Middle frontal gyrus (tissue), 1 donor: ENCODE results near the gene CTAG2.
"Not testable (repeated sequence)": the region's sequence is repeated elsewhere in the genome, so short reads cannot be mapped to it uniquely, and the experiment has no call there.

ENCODE experiments used
- DNase-seq: peaks from one replicate; pipeline ENCODE4 v3.0.0-alpha.2; 2015; ENCODE audit warnings: low spot score; ENCODE audit errors: extremely low spot score

Gene CTAG2

GRCh38 chrX:154648931-154649330 lies 4.4 kb downstream of the CTAG2 start:
- no peak for DNase-seq

DNA sequence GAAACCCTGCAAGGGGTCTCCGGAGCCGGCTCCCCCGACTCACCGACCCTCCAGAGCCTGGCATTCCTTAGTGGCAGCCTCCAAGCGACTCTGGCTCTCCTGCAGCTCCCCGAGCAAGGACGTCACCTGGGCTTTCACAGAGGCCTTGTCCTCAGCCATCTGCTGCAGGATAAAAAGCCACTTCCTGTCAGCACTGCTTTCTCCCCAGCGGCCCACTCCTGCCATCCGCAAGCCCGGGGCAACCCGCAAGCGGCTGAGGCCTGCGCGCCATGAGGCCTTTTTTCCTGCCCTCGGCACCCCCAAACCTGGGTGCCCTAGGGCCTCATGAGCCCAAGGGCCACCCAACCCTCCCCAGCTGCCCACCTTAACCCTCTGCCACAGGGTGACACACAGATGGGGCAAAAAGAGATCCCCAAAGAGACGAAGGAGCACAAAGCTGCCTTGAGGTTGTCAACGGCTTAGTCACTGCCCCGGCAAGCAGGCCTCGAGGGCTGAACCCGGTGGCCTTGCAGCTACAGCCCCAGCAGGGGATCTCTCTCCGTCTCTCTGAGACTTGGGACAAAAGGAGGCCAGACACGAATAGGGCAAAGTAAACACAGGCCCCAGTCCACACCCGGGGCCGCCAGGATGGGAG lies 7.5 kb downstream of the CTAG2 start:
- DNase-seq: not testable (repeated sequence)

DNA sequence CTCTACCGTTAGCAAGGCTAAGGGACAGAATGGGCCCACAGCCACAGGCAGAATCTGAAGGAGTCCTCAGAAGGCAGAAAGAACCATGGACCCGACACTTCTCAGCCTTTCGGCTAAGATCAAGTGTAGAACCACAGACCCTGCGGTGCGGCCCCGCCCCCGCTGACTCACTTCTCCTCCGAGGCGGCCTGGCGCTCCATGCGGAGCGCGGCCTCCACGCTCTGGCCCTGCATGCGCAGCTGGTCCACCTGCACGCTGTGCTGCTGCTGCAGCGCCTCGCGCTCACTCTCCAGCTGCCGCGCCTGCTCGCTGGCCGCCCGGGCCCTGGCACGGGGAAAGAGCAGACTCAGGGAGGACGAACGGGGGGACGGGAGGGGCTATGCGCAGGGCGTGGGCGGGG lies 9.7 kb downstream of the CTAG2 start:
- not testable (repeated sequence) for DNase-seq

DNA sequence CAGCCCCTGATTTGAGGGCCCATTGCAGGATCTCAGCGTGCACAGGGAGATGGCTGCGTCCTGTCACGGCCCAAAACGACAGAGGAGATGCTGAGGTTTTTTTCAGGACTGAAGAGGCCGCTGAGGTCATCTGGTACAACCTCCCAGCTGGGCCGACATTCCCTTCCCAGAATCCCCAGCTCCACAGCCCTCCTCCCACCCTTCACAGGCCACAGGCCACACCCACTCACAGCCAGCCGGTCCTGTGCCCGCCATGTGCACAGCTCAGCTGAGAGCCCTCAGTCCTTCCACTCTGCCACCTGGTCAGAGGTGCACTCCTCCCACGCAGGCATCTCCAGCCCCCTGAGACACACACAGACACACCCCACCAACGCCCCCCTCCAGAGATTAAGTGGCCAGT lies 11.6 kb downstream of the CTAG2 start:
- not testable (repeated sequence) for DNase-seq

DNA sequence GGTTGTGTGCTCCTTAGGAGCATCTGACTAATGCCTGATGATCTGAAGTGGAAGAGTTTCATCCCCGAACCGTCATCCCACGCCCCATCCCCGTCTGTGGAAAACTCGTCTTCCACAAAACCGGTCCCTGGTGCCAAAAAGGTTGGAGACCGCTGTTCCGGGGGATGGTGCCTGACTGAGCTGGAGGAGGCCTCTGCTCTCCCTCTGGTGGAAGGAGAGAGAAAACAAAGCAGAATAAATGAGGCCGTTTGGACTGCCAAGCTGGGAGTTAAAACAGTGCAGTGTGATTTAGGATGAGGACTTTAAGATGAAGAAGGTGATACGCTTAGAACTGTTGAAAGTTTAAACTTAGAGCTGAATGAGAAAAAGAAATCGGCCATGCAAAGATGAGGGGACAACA lies 19.7 kb downstream of the CTAG2 start:
- not testable (repeated sequence) for DNase-seq

DNA sequence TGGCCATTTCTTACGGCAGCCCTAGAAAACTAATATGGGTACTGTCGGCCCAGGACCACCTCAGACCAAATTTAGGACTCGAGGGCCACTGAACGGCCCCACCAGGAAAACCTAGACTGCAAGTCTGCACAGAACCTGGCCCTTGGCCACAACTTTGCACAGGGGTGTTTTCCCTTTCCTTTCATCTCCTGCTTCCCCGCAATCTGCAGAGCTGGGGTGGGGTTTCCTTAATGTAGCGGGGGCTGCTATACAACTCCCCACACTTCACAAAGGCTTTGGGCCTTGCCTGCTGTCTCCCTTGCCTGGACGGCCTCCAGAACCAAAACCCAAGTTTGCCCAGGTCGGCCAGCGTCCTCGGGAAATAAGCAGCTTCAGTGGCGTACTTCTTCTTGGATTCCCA lies 22.4 kb downstream of the CTAG2 start:
- DNase-seq: not testable (repeated sequence)

DNA sequence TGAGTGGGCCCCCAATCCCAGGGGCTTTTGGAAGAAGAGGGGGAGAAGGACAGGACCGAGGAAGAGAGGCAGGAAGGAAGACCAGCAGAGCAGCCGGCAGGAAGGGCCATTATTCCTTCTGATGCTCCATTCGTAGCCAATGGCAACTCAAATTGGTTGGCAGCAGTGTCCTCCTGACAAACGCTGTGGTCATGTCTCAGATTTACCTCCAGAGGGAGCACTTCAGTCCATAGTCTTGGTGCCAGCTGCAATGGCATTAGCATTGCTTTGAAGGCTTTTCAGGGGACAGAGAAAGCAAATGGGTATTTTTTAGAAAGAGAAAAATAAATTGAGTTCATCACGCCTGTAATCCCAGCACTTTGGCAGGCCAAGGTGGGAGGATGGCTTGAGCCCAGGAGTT lies 24.4 kb downstream of the CTAG2 start:
- not testable (repeated sequence) for DNase-seq

GRCh38 chrX:154620767-154621414 lies 32.5 kb downstream of the CTAG2 start:
- DNase-seq: not testable (repeated sequence)

DNA sequence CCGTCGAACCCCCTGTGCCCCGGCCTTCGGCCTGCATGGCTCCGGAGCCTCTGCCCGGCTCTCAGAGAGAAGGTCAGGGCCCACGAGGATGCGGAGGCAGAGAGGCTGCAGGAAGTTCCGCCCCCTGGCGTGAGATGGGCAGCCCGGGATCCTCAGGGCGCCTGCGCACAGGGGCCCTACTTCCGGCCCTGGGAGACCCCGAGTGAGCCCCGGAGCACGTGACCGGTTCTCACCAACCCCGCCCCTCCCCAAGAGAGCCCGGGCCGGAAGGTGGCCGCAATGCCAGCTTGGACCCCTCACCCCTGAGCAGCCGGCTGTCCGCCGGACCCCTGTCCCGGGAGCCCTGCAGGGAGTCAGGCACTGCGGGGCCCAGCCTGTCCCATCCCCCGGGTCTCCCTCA lies 34.2 kb downstream of the CTAG2 start, which contains the start of gene CTAG1B:
Gene CTAG1B (minus strand): TSS at position 101 of the 400 bp plus-strand sequence. CDS start 64 bp downstream, at position 37.
- not testable (repeated sequence) for DNase-seq

- not testable (repeated sequence) for DNase-seq
These were observed 39.8 kb downstream of the CTAG2 start for GRCh38 chrX:154613586-154613985.

DNA sequence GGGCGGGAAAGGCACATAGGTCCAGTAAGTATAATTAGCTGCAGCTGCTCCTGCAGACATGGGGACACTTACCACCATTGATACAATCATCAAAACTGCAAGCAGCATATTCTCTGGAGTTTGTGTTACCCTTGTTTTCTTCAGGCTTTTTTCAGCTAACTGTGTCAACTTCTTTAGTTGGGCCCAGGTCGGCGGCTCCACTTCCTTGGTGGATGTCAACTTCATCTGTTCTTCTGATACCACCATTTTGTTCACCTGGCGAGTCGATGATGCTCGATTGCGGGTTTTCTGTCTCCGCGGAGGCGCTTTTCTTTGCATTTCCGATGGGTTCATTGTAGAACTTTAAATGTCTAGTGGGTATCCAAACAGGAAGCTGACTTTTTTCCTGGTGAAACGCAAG lies 42.2 kb downstream of the CTAG2 start:
- not testable (repeated sequence) for DNase-seq

DNA sequence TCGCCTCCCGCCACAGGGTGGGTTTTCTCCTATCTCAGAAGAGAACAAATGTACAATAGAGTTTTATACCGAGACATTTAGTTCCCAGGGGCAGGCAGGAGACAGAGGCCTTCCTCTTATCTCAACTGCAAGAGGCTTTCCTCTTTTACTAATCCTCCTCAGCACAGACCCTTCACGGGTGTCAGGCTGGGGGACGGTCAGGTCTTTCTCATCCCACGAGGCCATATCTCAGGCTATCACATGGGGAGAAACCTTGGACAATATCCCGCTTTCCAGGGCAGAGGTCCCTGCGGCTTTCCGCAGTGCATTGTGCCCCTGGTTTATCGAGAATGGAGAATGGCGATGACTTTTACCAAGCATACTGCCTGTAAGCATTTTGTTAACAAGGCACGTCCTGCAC lies 44.6 kb downstream of the CTAG2 start:
- not testable (repeated sequence) for DNase-seq

GRCh38 chrX:154607976-154608375 lies 45.4 kb downstream of the CTAG2 start:
- DNase-seq: not testable (repeated sequence)

GRCh38 chrX:154607370-154607769 lies 46.0 kb downstream of the CTAG2 start:
- DNase-seq: no peak

- DNase-seq: no peak
These were observed 47.8 kb downstream of the CTAG2 start for GRCh38 chrX:154605566-154605965.

DNA sequence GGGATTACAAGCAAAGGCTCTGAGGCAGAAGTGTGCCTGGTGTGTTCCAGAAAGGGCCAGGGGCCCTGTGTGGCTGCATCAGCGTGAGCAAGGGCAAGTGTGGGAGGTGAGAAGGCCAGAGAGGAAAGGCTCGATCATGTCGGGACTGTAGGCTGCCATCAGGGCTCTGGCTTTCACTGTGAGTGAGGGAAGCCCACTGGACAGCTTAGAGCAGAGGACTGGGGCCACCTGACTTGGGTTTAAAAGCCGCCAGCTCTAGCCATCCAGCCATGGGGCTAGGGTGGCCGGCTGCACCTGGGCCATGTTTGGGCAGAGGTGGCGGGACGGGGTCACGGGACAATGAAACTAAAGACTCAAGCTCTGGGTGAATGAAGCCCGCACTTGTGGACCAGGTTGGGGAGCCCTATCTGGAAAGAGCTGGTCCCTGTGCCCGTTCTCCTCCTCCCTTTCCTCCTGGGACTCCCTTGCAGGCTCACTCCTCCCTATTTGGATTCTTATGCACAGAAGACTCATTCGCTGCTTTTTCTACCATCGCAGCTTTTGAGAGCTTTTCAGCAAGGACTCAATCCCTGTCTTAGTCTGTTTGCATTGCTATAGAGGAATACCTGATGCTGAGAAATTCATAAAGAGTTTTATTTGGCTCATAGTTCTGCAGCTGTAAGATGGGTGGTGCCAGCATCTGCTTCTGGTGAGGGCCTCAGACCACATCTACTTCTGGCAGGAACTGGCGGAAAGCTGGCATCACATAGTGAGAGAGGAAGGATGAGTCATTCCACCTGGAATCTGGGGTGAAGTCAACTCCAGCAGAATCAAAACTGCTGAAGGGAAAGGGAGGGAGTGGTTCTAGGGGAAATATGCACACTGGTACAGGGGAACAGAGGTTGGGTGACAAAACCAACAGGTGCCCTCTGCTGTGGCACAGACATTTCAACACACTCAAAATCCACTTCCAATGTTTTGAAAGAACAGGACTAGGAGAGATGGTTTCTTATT lies 49.6 kb downstream of the CTAG2 start:
- no peak for DNase-seq

- no peak for DNase-seq
These were observed 50.5 kb downstream of the CTAG2 start for GRCh38 chrX:154602766-154603437.

GRCh38 chrX:154602226-154602625 lies 51.2 kb downstream of the CTAG2 start:
- DNase-seq: no peak
